ENCODE measurements around the gene RNPEPL1. TPM values are rescaled to one million over a fixed set of nuclear protein-coding genes. Genes with fewer than 3 reads are reported as not detected.

The RNPEPL1 gene
- total and polyA plus RNA-seq, 2 experiments from 2014 or later = 6.0 to 21.0 TPM

GRCh38 chr2:240591226-240591625, 22.9 kb downstream of the RNPEPL1 start (continued):
- TF ChIP-seq ZNF462 (CRISPR knock-in tag; IDR thresholded peaks at IDR 0.05) = no peak
- no peak for TF ChIP-seq REST (IDR thresholded peaks at IDR 0.05; ENCODE audit: unreplicated experiment)
- TF ChIP-seq EZH2phosphoT487 (IDR thresholded peaks at IDR 0.05; ENCODE audit: unreplicated experiment) = no peak
- no peak for TF ChIP-seq NANOG (IDR thresholded peaks at IDR 0.05; ENCODE audit: borderline replicate concordance)
- TF ChIP-seq POLR2AphosphoS5 (IDR thresholded peaks at IDR 0.05; ENCODE audit: low read depth) = no peak
- no peak for TF ChIP-seq EZH2 (IDR thresholded peaks at IDR 0.05; ENCODE audit: low read depth, unreplicated experiment)
- no peak for TF ChIP-seq STAT1 (IDR thresholded peaks at IDR 0.05; ENCODE audit: unreplicated experiment)
- no peak for TF ChIP-seq ETS1 (IDR thresholded peaks at IDR 0.05)
- no peak for TF ChIP-seq JUNB (IDR thresholded peaks at IDR 0.05; ENCODE audit: unreplicated experiment)
- TF ChIP-seq ZNF331 (CRISPR knock-in tag; IDR thresholded peaks at IDR 0.05; ENCODE audit: low read depth) = no peak
